NCI-H2029 (cell line): ENCODE measurements around the gene VTN.
A peak's percentile ranks its signal among the peaks of the same experiment; 100 is the strongest.

Experiments used
- DNase-seq: peaks from one replicate; lab custom pipeline; 2025; lab: John Stamatoyannopoulos, UW

Gene VTN

GRCh38 chr17:28320215-28321061 lies 49.7 kb downstream of the VTN start:
- DNase-seq = no peak

GRCh38 chr17:28319598-28319935 lies 50.5 kb downstream of the VTN start:
- no peak for DNase-seq

DNA sequence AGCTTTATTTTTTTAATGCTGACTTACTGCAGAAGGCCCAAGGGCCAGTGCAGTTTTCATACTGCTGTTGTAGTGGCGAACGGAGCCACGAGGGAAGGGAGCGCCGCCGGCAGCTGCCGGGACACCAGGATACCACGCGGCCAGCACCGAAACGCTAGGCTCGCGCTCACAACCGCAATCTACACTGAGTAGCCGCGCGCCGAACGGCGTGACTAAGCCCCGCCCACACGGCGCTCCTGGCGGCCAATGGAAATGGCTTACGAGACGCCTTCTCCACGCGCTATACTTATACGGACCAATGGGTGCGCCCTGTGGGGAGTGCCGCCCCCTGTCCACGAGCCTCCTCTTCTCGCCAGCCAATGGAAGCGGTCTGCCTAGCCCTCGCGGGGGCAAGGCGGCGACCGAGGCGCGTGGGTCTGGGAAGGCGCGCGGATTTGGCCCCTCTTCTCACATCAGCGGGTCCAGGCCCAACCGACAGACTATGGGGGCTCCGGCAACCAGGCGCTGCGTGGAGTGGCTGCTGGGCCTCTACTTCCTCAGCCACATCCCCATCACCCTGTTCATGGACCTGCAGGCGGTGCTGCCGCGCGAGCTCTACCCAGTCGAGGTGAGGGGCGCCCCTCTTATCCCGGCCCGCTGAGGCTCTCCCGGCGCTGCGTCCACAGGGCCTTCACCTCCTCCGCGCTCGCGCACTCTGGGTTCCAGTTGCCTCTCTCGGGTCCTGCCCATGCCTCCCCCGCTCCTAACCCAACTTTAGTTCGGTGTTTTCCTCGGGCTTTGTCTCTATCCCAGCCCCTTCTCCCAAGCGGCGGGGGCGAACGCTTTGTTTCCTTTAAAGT lies 51.1 kb downstream of the VTN start, which contains the start of gene TMEM97:
TMEM97 (plus strand) TSS at position 442 of the 839 bp plus-strand sequence; CDS start at position 482, 40 bp downstream.
- peak; percentile 94 for DNase-seq

- DNase-seq = no peak
These were observed 51.9 kb downstream of the VTN start for GRCh38 chr17:28317966-28318758.
